Endothelial cell of umbilical vein (primary cell): ENCODE results near the gene GOLGA6B. TPM values are rescaled to one million over a fixed set of nuclear protein-coding genes. Genes with fewer than 3 reads are reported as not detected.
A peak's percentile ranks its signal among the peaks of the same experiment; 100 is the strongest.
"Not testable (repeated sequence)": the region's sequence is repeated elsewhere in the genome, so short reads cannot be mapped to it uniquely, and the experiment has no call there.

Experiments used
- Bru-seq: library from RNA; stranded (reverse); fragments of 400-500 nt; gene quantifications from one replicate; lab custom pipeline; 2021; lab: Mats Ljungman, UMichigan
- BruChase-seq, 2 experiments: library from RNA; stranded (reverse); fragments of 400-500 nt; gene quantifications; one replicate each; lab custom pipeline; 2021; lab: Mats Ljungman, UMichigan
- BruUV-seq: library from RNA; stranded (reverse); fragments of 400-500 nt; replicated peaks from 2 replicates; lab custom pipeline; 2021; lab: Mats Ljungman, UMichigan
- CTCF ChIA-PET: fragments of 300-600, 350-600 bp; sonication (Branson Sonifier 250); formaldehyde crosslinking; loops from one replicate; lab custom pipeline; 2021; ENCODE audit warnings: antibody characterized with exemption, inconsistent platforms; lab: Charles Lee
- POLR2A ChIA-PET: fragments of 300-600, 350-600 bp; sonication (Branson Sonifier 250); formaldehyde crosslinking; loops from one replicate; lab custom pipeline; 2021; ENCODE audit warnings: antibody characterized with exemption, inconsistent platforms; lab: Charles Lee
- DNase-seq: peaks from one replicate; pipeline ENCODE4 v3.0.0-alpha.2; 2011; ENCODE audit warnings: low read depth, low spot score
- FAIRE-seq: peaks from 2 replicates; lab custom pipeline; 2011; peaks lifted over from hg19 to GRCh38; lab: Jason Lieb, UNC
- H2AFZ ChIP-seq: 2 replicates; pipeline ENCODE4 v1.6.0; 2012; ENCODE audit warnings: low read depth, low read length, control low read depth, inconsistent platforms
- H3K27ac ChIP-seq: 2 replicates; pipeline ENCODE4 v1.5.1; 2011; ENCODE audit warnings: low read depth, mild to moderate bottlenecking, control low read depth, low read length, moderate library complexity; ENCODE audit not compliant: insufficient read depth
- H3K27me3 ChIP-seq, 2 experiments: 2 replicates each; pipeline versions ENCODE4 v1.6.0 to v1.6.1; 2011; ENCODE audit warnings: low read length in 2 of 2, mixed read lengths in 1 of 2; ENCODE audit not compliant: control insufficient read depth in 2 of 2, insufficient read depth in 2 of 2
- H3K36me3 ChIP-seq, 2 experiments: 2 replicates in 1 of 2; 3 replicates in 1 of 2; pipeline ENCODE4 v1.5.1; 2011; ENCODE audit warnings: low read length in 2 of 2, mild to moderate bottlenecking in 1 of 2, moderate library complexity in 1 of 2; ENCODE audit not compliant: control insufficient read depth in 2 of 2, insufficient read depth in 2 of 2; ENCODE audit errors: extremely low read depth in 1 of 2
- H3K4me1 ChIP-seq: 3 replicates; pipeline ENCODE4 v1.5.1; 2011; ENCODE audit warnings: mild to moderate bottlenecking, low read length; ENCODE audit not compliant: control insufficient read depth, insufficient read depth; ENCODE audit errors: extremely low read depth
- H3K4me2 ChIP-seq: 2 replicates; pipeline ENCODE4 v1.6.1; 2011; ENCODE audit warnings: low read length, control low read depth, mixed read lengths; ENCODE audit not compliant: insufficient read depth
- H3K4me3 ChIP-seq, 3 experiments: fragments of 200-600 bp in 1 of 3; sonication (generic), shearing (Covaris generic) in 1 of 3; replicated peaks in 1 of 3; 2 replicates each; pipeline ENCODE4 v1.5.1; 2011 to 2016; ENCODE audit warnings: control low read depth in 3 of 3, low read length in 3 of 3, mild to moderate bottlenecking in 2 of 3, inconsistent platforms in 1 of 3, low read depth in 1 of 3, moderate library complexity in 1 of 3; ENCODE audit not compliant: insufficient read depth in 1 of 3
- H3K79me2 ChIP-seq: 2 replicates; pipeline ENCODE4 v1.6.0; 2012; ENCODE audit warnings: low read length, inconsistent platforms; ENCODE audit not compliant: control insufficient read depth, insufficient read depth
- H3K9ac ChIP-seq: replicated peaks from 2 replicates; pipeline ENCODE3; 2011; ENCODE audit warnings: low read length, control low read depth; ENCODE audit not compliant: insufficient read depth; ENCODE audit errors: extremely low read depth
- H3K9me1 ChIP-seq: replicated peaks from 3 replicates; pipeline ENCODE4 v1.6.0; 2011; ENCODE audit warnings: mild to moderate bottlenecking, low read length; ENCODE audit not compliant: control insufficient read depth, insufficient read depth; ENCODE audit errors: extremely low read depth
- H3K9me3 ChIP-seq: replicated peaks from 2 replicates; pipeline ENCODE4 v1.5.1; 2012; ENCODE audit warnings: low read length, inconsistent platforms; ENCODE audit not compliant: control insufficient read depth, insufficient read depth
- H4K20me1 ChIP-seq: replicated peaks from 2 replicates; pipeline ENCODE3; 2011; ENCODE audit warnings: mild to moderate bottlenecking, low read length; ENCODE audit not compliant: control insufficient read depth, insufficient read depth; ENCODE audit errors: extremely low read depth
- CTCF ChIP-seq, 2 donors: IDR thresholded peaks; 1 replicate in 1 of 2; 2 replicates in 1 of 2; pipeline ENCODE4 v1.5.1; 2011; ENCODE audit warnings: low read length in 2 of 2, mild to moderate bottlenecking in 2 of 2, moderate library complexity in 2 of 2, control low read depth in 1 of 2, inconsistent platforms in 1 of 2, low read depth in 1 of 2; ENCODE audit not compliant: insufficient read depth in 1 of 2; ENCODE audit errors: extremely low read depth in 1 of 2
- EZH2 ChIP-seq: IDR thresholded peaks from 2 replicates; pipeline ENCODE4 v1.6.1; 2012; ENCODE audit warnings: borderline replicate concordance, low read depth, mild to moderate bottlenecking, moderate library complexity, low read length, inconsistent platforms; ENCODE audit not compliant: severe bottlenecking
- FOS ChIP-seq: IDR thresholded peaks from 2 replicates; pipeline ENCODE4 v1.6.1; 2011; ENCODE audit warnings: mild to moderate bottlenecking, low read length, moderate library complexity, borderline replicate concordance; ENCODE audit not compliant: insufficient read depth
- GATA2 ChIP-seq: IDR thresholded peaks from 2 replicates; pipeline ENCODE4 v1.7.0; 2011; ENCODE audit warnings: low read depth, mild to moderate bottlenecking, moderate library complexity, mixed read lengths, low read length; ENCODE audit not compliant: insufficient read length, insufficient read depth
- JUN ChIP-seq: IDR thresholded peaks from 2 replicates; pipeline ENCODE4 v1.6.1; 2011; ENCODE audit warnings: borderline replicate concordance, low read depth; ENCODE audit not compliant: insufficient read length, insufficient read depth
- MAX ChIP-seq: IDR thresholded peaks from 2 replicates; pipeline ENCODE4 v1.6.1; 2011; ENCODE audit not compliant: insufficient read depth, insufficient read length
- MYC ChIP-seq: IDR thresholded peaks from one replicate; pipeline ENCODE4 v1.6.1; 2011; ENCODE audit warnings: mild to moderate bottlenecking, low read depth, low read length
- POLR2A ChIP-seq: IDR thresholded peaks from 2 replicates; pipeline ENCODE4 v1.6.1; 2012; ENCODE audit warnings: low read depth, mild to moderate bottlenecking, control low read depth, low read length
- POLR2AphosphoS5 ChIP-seq: IDR thresholded peaks from 2 replicates; pipeline ENCODE4 v1.6.1; 2012; ENCODE audit warnings: low read depth, mild to moderate bottlenecking, control low read depth, low read length, moderate library complexity; ENCODE audit not compliant: insufficient read depth
- dilution Hi-C: fragments of 300-500 bp; cut with MboI; formaldehyde crosslinking; loops from one replicate; pipeline ENCODE4 v1.15.0; 2019; ENCODE audit warnings: low sequenced_read_pairs; ENCODE audit not compliant: extremely low pct_ligation_motif_present
- intact Hi-C: fragments of 100-400 bp; cut with micrococcal nuclease; formaldehyde crosslinking; loops from one replicate; pipeline ENCODE4 v1.10.0; 2022
- long read RNA-seq: library from polyadenylated mRNA; stranded (forward); transcript quantifications from one replicate; pipeline ENCODE4 v2.0.0, GENCODE V29; 2021
- polyA minus RNA-seq, 3 experiments: library from RNA; depleted of rRNA, polyadenylated mRNA; stranded (reverse); fragments of >200 nt; gene quantifications; 1 replicate in 1 of 3; 2 replicates in 2 of 3; pipeline ENCODE4 v1.2.3, GENCODE V29; 2011
- polyA plus RNA-seq, 4 experiments: library from polyadenylated mRNA; depleted of rRNA in 3 of 4; stranded (reverse) in 3 of 4; unstranded in 1 of 4; fragments of >200 nt; gene quantifications; 2 replicates each; pipeline versions ENCODE4 v1.2.1 to v1.2.3, GENCODE V29; 2011 to 2012; ENCODE audit warnings: missing spikeins in 1 of 4
- total RNA-seq: library from RNA; stranded (reverse); gene quantifications from 2 replicates; pipeline ENCODE4 v1.2.3, GENCODE V29; 2021

Gene GOLGA6B
- total RNA-seq = not detected in 2 replicates
- polyA plus RNA-seq = not detected in 2 replicates
- not detected in 2 replicates for polyA plus RNA-seq (2011; cell fraction: cytosol; rRNA removed)
- polyA plus RNA-seq (2011; cell fraction: nucleus; rRNA removed) = not detected in 2 replicates
- not detected in 2 replicates for polyA plus RNA-seq (2012)
- not detected in 2 replicates for polyA minus RNA-seq
- polyA minus RNA-seq (2011; cell fraction: cytosol; rRNA and poly(A)+ RNA removed) = not detected
- not detected in 2 replicates for polyA minus RNA-seq (2011; cell fraction: nucleus; rRNA and poly(A)+ RNA removed)
- Bru-seq, nascent RNA = not detected
- BruChase-seq, experiment 1, labeled RNA remaining after a 6-hour chase = percentile 11 among the genes with signal in this experiment
- percentile 4 among the genes with signal in this experiment for BruChase-seq, experiment 2, labeled RNA remaining after a 2-hour chase
- long read RNA-seq = 0 reads

- H3K9me1 ChIP-seq, H3K4me2 ChIP-seq, H3K27ac ChIP-seq, FAIRE-seq, H3K9me3 ChIP-seq, H3K79me2 ChIP-seq, dilution Hi-C loops, H3K9ac ChIP-seq, intact Hi-C loops, H4K20me1 ChIP-seq, POLR2A ChIA-PET, H3K4me3 ChIP-seq, H3K36me3 ChIP-seq, BruUV-seq, CTCF ChIA-PET, DNase-seq, H2AFZ ChIP-seq, H3K4me1 ChIP-seq, H3K27me3 ChIP-seq: not testable (repeated sequence)
Measured at GRCh38 chr15:72654397-72654796, at the start of gene GOLGA6B. TSS of gene GOLGA6B (plus strand) at chr15:72654697. CDS start at chr15:72654738, 41 bp downstream.

GRCh38 chr15:72604794-72605193 lies 49.7 kb upstream of the GOLGA6B start:
- no peaks in the 10 kb centered on the region for H3K9me3 ChIP-seq
- H3K27me3 ChIP-seq = no peaks in the 10 kb centered on the region
- no peak for FAIRE-seq
- ChIA-PET CTCF (interaction anchor here (0.7 kb wide), 1 partner anchor 15 kb away, joined by 3 read pairs; no protein-coding TSS in a partner anchor), POLR2A (no interaction called here)
- H4K20me1 ChIP-seq = no peaks in the 10 kb centered on the region
- H3K4me1 ChIP-seq = no peaks in the 10 kb centered on the region
- no peak for DNase-seq
- H2AFZ ChIP-seq = no peak overlapping the region
- no peak overlapping the region for H3K4me3 ChIP-seq
- no peaks in the 10 kb centered on the region for H3K9me1 ChIP-seq
- intact Hi-C loops (loop anchor here (10.0 kb wide), 1 partner anchor 670 kb away; no protein-coding TSS in a partner anchor), dilution Hi-C loops (no loop called here)
- no peak overlapping the region for H3K27ac ChIP-seq
- BruUV-seq = no TSS peak
- H3K36me3 ChIP-seq = no peaks in the 10 kb centered on the region
- H3K4me2 ChIP-seq = no peak overlapping the region
- TF ChIP-seq EZH2 = no peak
- TF ChIP-seq CTCF (IDR thresholded peaks at IDR 0.05; ENCODE audit: extremely low read depth in 1 of 2, insufficient read depth in 1 of 2, low read depth in 1 of 2, low read length in 2 of 2) = no peak
- no peak for TF ChIP-seq MYC
- no peak for TF ChIP-seq FOS
- no peak for TF ChIP-seq GATA2
- TF ChIP-seq JUN = no peak
- TF ChIP-seq MAX = no peak
- TF ChIP-seq POLR2A = no peak
- no peak for TF ChIP-seq POLR2AphosphoS5
- H3K79me2 ChIP-seq = no peaks in the 10 kb centered on the region
- no peak overlapping the region for H3K9ac ChIP-seq
